Measurements from ENCODE around the gene UBE4B.

UBE4B gene

GRCh38 chr1:10117865-10118264 is 85.1 kb downstream of the UBE4B start:
- no peak for TF ChIP-seq CTCF (IDR thresholded peaks at IDR 0.05; ENCODE audit: borderline replicate concordance, control extremely low read depth, extremely low read depth, insufficient read depth, missing control alignments)
- in situ Hi-C loops (cut with MboI; ENCODE audit: low sequenced_read_pairs, unreplicated experiment): no loop called here

GRCh38 chr1:10121688-10122087 is 88.9 kb downstream of the UBE4B start:
- no peak for DNase-seq (ENCODE audit: low spot score)
- TF ChIP-seq CTCF (IDR thresholded peaks at IDR 0.05; ENCODE audit: borderline replicate concordance, control extremely low read depth, extremely low read depth, insufficient read depth, missing control alignments): no peak
- in situ Hi-C loops (cut with MboI; ENCODE audit: low sequenced_read_pairs, unreplicated experiment): no loop called here

More at GRCh38 chr1:10117865-10118264, 85.1 kb downstream of the UBE4B start:
- no peak for DNase-seq (ENCODE audit: low spot score)

GRCh38 chr1:10122926-10123325 is 90.2 kb downstream of the UBE4B start:
- TF ChIP-seq CTCF (IDR thresholded peaks at IDR 0.05; ENCODE audit: borderline replicate concordance, control extremely low read depth, extremely low read depth, insufficient read depth, missing control alignments): no peak
- in situ Hi-C loops (cut with MboI; ENCODE audit: low sequenced_read_pairs, unreplicated experiment): no loop called here
- DNase-seq (ENCODE audit: low spot score): no peak

GRCh38 chr1:10128101-10128765 is 95.5 kb downstream of the UBE4B start:
- TF ChIP-seq CTCF (IDR thresholded peaks at IDR 0.05; ENCODE audit: borderline replicate concordance, control extremely low read depth, extremely low read depth, insufficient read depth, missing control alignments): no peak
- in situ Hi-C loops (cut with MboI; ENCODE audit: low sequenced_read_pairs, unreplicated experiment): no loop called here
- DNase-seq (ENCODE audit: low spot score): no peak

GRCh38 chr1:10132316-10132715 is 99.6 kb downstream of the UBE4B start:
- in situ Hi-C loops (cut with MboI; ENCODE audit: low sequenced_read_pairs, unreplicated experiment): no loop called here
- no peak for TF ChIP-seq CTCF (IDR thresholded peaks at IDR 0.05; ENCODE audit: borderline replicate concordance, control extremely low read depth, extremely low read depth, insufficient read depth, missing control alignments)
- no peak for DNase-seq (ENCODE audit: low spot score)

GRCh38 chr1:10132852-10133251 is 100.1 kb downstream of the UBE4B start:
- no peak for TF ChIP-seq CTCF (IDR thresholded peaks at IDR 0.05; ENCODE audit: borderline replicate concordance, control extremely low read depth, extremely low read depth, insufficient read depth, missing control alignments)
- DNase-seq (ENCODE audit: low spot score): no peak
- in situ Hi-C loops (cut with MboI; ENCODE audit: low sequenced_read_pairs, unreplicated experiment): no loop called here
